Measurements from ENCODE around the gene NCAPG2.

DNA sequence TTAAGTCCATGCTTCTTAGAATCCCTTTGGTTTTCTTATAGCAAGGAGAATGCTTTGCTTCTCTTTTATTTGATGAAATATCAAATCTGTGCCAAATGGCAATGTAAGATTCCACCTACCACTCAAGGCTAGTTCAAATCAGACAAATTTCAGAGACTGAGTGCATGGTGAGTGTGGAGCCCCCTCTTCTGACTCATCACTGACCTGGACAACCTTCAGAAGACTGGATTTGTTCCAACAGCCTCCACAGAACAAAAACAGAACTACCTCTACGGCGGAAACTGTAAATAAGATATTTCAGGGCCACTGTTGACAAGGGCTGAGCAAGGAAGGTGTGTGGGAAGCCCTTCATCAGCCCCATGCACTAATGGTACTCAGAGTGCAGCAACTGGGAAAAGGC is 21.1 kb downstream of the NCAPG2 start:
- TF ChIP-seq SUZ12 (IDR thresholded peaks at IDR 0.05; ENCODE audit: unreplicated experiment) (no peak), NR2C2 (IDR thresholded peaks at IDR 0.05; ENCODE audit: borderline replicate concordance, control insufficient read depth, insufficient read length, low read depth) (no peak), EZH2 (IDR thresholded peaks at IDR 0.05; ENCODE audit: borderline replicate concordance, control insufficient read depth, low read depth, low read length) (no peak), CEBPZ (IDR thresholded peaks at IDR 0.05; ENCODE audit: low read depth, low read length) (no peak), YY1 (IDR thresholded peaks at IDR 0.05; ENCODE audit: low read depth, low read length) (no peak), CTCF (IDR thresholded peaks at IDR 0.05 in 2 of 3, conservative IDR thresholded peaks at IDR 0.05 in 1 of 3; ENCODE audit: control insufficient read depth in 2 of 3, extremely low read depth in 1 of 3, insufficient read depth in 1 of 3, low read depth in 3 of 3, low read length in 3 of 3) (no peak), STAT3 (IDR thresholded peaks at IDR 0.05; ENCODE audit: low read depth, low read length) (no peak), RAD21 (IDR thresholded peaks at IDR 0.05; ENCODE audit: insufficient read depth, low read depth, low read length) (no peak), ATF3 (IDR thresholded peaks at IDR 0.05; ENCODE audit: borderline replicate concordance, extremely low read depth, low read depth, low read length) (no peak), POU2F2 (IDR thresholded peaks at IDR 0.05; ENCODE audit: borderline replicate concordance, low read depth, low read length) (no peak), SIN3A (IDR thresholded peaks at IDR 0.05; ENCODE audit: low read depth, low read length) (no peak), EGR1 (IDR thresholded peaks at IDR 0.05; ENCODE audit: borderline replicate concordance in 1 of 2, low read depth in 2 of 2, low read length in 2 of 2) (no peak), SRF (IDR thresholded peaks at IDR 0.05; ENCODE audit: low read depth in 2 of 2, low read length in 2 of 2) (no peak)
- TF ChIP-seq, protein P1, sequence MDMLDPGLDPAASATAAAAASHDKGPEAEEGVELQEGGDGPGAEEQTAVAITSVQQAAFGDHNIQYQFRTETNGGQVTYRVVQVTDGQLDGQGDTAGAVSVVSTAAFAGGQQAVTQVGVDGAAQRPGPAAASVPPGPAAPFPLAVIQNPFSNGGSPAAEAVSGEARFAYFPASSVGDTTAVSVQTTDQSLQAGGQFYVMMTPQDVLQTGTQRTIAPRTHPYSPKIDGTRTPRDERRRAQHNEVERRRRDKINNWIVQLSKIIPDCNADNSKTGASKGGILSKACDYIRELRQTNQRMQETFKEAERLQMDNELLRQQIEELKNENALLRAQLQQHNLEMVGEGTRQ (IDR thresholded peaks at IDR 0.05; ENCODE audit: borderline replicate concordance, low read depth, low read length), result no peak
